ENCODE data around the gene MORN5.

The MORN5 gene

GRCh38 chr9:122130837-122131236, 28.9 kb upstream of the MORN5 start:
- H3K4me3 ChIP-seq (ENCODE audit: low read length) = no peak overlapping the region
- no peak for DNase-seq (ENCODE audit: low read depth)
- TF ChIP-seq CTCF (conservative IDR thresholded peaks at IDR 0.05; ENCODE audit: low read depth, low read length) = no peak

GRCh38 chr9:122131401-122132001, 28.2 kb upstream of the MORN5 start:
- TF ChIP-seq CTCF (conservative IDR thresholded peaks at IDR 0.05; ENCODE audit: low read depth, low read length) = no peak
- DNase-seq (ENCODE audit: low read depth) = no peak
- no peak overlapping the region for H3K4me3 ChIP-seq (ENCODE audit: low read length)

GRCh38 chr9:122132539-122132938, 27.2 kb upstream of the MORN5 start:
- DNase-seq (ENCODE audit: low read depth) = no peak
- H3K4me3 ChIP-seq (ENCODE audit: low read length) = no peak overlapping the region
- TF ChIP-seq CTCF (conservative IDR thresholded peaks at IDR 0.05; ENCODE audit: low read depth, low read length) = no peak

GRCh38 chr9:122133263-122133983, 26.3 kb upstream of the MORN5 start:
- no peak for DNase-seq (ENCODE audit: low read depth)
- no peak for TF ChIP-seq CTCF (conservative IDR thresholded peaks at IDR 0.05; ENCODE audit: low read depth, low read length)
- no peak overlapping the region for H3K4me3 ChIP-seq (ENCODE audit: low read length)

GRCh38 chr9:122133984-122134535, 25.6 kb upstream of the MORN5 start:
- no peak for DNase-seq (ENCODE audit: low read depth)
- H3K4me3 ChIP-seq (ENCODE audit: low read length) = no peak overlapping the region
- TF ChIP-seq CTCF (conservative IDR thresholded peaks at IDR 0.05; ENCODE audit: low read depth, low read length) = no peak

GRCh38 chr9:122134822-122135528, 24.7 kb upstream of the MORN5 start:
- no peak for DNase-seq (ENCODE audit: low read depth)
- no peak for TF ChIP-seq CTCF (conservative IDR thresholded peaks at IDR 0.05; ENCODE audit: low read depth, low read length)
- H3K4me3 ChIP-seq (ENCODE audit: low read length) = no peak overlapping the region
